Spleen (tissue), 11 donors: ENCODE data around the gene CRYBG1. TPM values are rescaled to one million over a fixed set of nuclear protein-coding genes. Genes with fewer than 3 reads are reported as not detected.

ENCODE experiments used
- DNase-seq: peaks from one replicate; pipeline ENCODE4 v3.0.0-alpha.2; 2020
- H3K27ac ChIP-seq, 8 donors: fragments of 200-600 bp; sonication (generic) in 7 of 8; 1 replicate in 4 of 8; 2 replicates in 4 of 8; pipeline versions ENCODE4 v1.5.0 to v1.8.0; 2016 to 2021; ENCODE audit warnings: inconsistent platforms in 4 of 8, mild to moderate bottlenecking in 4 of 8, moderate library complexity in 1 of 8
- H3K27me3 ChIP-seq, 7 donors: fragments of 200-600 bp; sonication (generic) in 6 of 7; replicated peaks in 1 of 7; 1 replicate in 4 of 7; 2 replicates in 3 of 7; pipeline versions ENCODE4 v1.5.0 to v1.8.0; 2016 to 2021; ENCODE audit warnings: inconsistent platforms in 3 of 7, mild to moderate bottlenecking in 1 of 7
- H3K36me3 ChIP-seq, 6 donors: fragments of 200-600 bp; sonication (generic) in 5 of 6; 1 replicate in 4 of 6; 2 replicates in 2 of 6; pipeline versions ENCODE4 v1.5.0 to v1.8.0; 2016 to 2021; ENCODE audit warnings: inconsistent platforms in 2 of 6
- H3K4me1 ChIP-seq, 6 donors: fragments of 200-600 bp; sonication (generic) in 5 of 6; 1 replicate in 3 of 6; 2 replicates in 3 of 6; pipeline versions ENCODE4 v1.5.0 to v1.8.0; 2016 to 2021; ENCODE audit warnings: inconsistent platforms in 3 of 6
- H3K4me3 ChIP-seq, 8 donors: fragments of 200-600 bp; sonication (generic) in 7 of 8; 1 replicate in 4 of 8; 2 replicates in 4 of 8; pipeline versions ENCODE4 v1.5.0 to v1.8.0; 2016 to 2021; ENCODE audit warnings: inconsistent platforms in 4 of 8, mild to moderate bottlenecking in 4 of 8, moderate library complexity in 2 of 8
- H3K9me3 ChIP-seq, 8 donors: fragments of 200-600 bp; sonication (generic) in 7 of 8; 1 replicate in 4 of 8; 2 replicates in 4 of 8; pipeline versions ENCODE4 v1.5.0 to v1.8.0; 2016 to 2021; ENCODE audit warnings: inconsistent platforms in 4 of 8
- POLR2A ChIP-seq, 3 donors: fragments of 450-650 bp; IDR thresholded peaks; one replicate each; pipeline ENCODE4 v1.5.1; 2017; ENCODE audit warnings: antibody characterized with exemption in 3 of 3, mild to moderate bottlenecking in 1 of 3
- POLR2AphosphoS5 ChIP-seq, 3 donors: sonication (generic); formaldehyde crosslinking; IDR thresholded peaks; one replicate each; pipeline ENCODE4 v1.5.1; 2017; ENCODE audit warnings: antibody characterized with exemption in 3 of 3
- WGBS, 5 donors: extraction: QIAGEN DNeasy Blood & Tissue Kit in 3 of 5; methylation state at CpG; one replicate each; pipeline versions ENCODE4 v1.1.5 to v1.1.7; 2013 to 2018; 5-methylcytosine and 5-hydroxymethylcytosine counted together
- intact Hi-C: fragments of 100-400 bp; cut with DNase I; formaldehyde crosslinking; loops from one replicate; pipeline ENCODE4 v1.15.0; 2023; ENCODE audit warnings: low total_unique reads
- polyA plus RNA-seq, 3 donors: library from polyadenylated mRNA; stranded (reverse); fragments of 200-250 nt; gene quantifications; one replicate each; pipeline ENCODE4 v1.2.1, GENCODE V29; 2013
- total RNA-seq, 7 donors: library from RNA; depleted of rRNA in 3 of 7; stranded (reverse); fragments of >200 nt in 3 of 7; fragmentation: NEBNext Ultra II Directional in 4 of 7; extraction: Animal tissue kit (Norgen Biotek cat#: 25700) in 4 of 7; gene quantifications; one replicate each; pipeline versions ENCODE4 v1.1.0 to v1.2.1, GENCODE V29; 2016 to 2021
- TF ChIP-seq, protein P1 (sequence below), 11 experiments: fragments of 200-600 bp in 7 of 11; fragments of 450-650 bp in 4 of 11; sonication (generic) in 4 of 11; IDR thresholded peaks in 8 of 11; conservative IDR thresholded peaks in 3 of 11; 1 replicate in 7 of 11; 2 replicates in 4 of 11; pipeline versions ENCODE4 v1.4.0 to v1.8.0; 2016 to 2021; ENCODE audit warnings: antibody characterized with exemption in 11 of 11, inconsistent platforms in 4 of 11, mild to moderate bottlenecking in 1 of 11
- donor health status: healthy with polysubstance abuse.
- donor health status: DM: no; HTN: no; CAD: no; lungs with moderate emphysema.
- donor health status: DM: no; HTN: no; CAD: no.
- donor health status: Bipolar disorder and iron deficiency.
- donor health status: healthy.
- donor health status: DM: no; HTN: no; CAD: no.
- donor health status: DM: yes; HTN: yes; CAD: no.

CRYBG1 gene
- total and polyA plus RNA-seq, 10 donors = 5.6 to 39.1 (median 28.1) TPM

DNA sequence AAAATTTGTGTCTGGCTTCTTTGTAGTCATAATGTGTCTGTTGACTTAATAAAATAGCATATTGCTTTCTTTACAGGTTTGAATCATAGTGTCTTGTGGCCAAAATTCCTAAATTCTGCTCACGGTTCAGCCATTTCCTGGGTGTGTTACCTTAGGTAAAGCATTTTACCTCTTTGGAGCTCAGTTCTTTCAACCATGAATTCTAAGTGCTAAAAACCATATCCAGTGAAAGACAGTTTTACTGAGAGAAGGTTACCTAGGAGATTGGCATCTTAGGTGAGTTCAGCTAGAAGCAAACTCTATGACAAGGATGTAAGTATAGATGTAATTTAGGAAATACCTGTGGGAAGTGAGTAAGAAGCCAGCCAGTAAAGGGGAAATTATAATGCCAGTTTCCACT, 20.7 kb downstream of the CRYBG1 start:
- no peak for DNase-seq
- peaks cover 0 to 3% (median 0%) of the 10 kb centered on the region in 6 donors for H3K4me1 ChIP-seq
- H3K9me3 ChIP-seq = no peaks in the 10 kb centered on the region
- H3K27ac ChIP-seq = no peak overlapping the region
- peaks cover 0 to 3% (median 0%) of the 10 kb centered on the region in 7 donors for H3K27me3 ChIP-seq
- no peaks in the 10 kb centered on the region for H3K36me3 ChIP-seq
- intact Hi-C loops = no loop called here
- no peak overlapping the region for H3K4me3 ChIP-seq
- TF ChIP-seq POLR2AphosphoS5 (IDR thresholded peaks at IDR 0.05) = no peak
- TF ChIP-seq, protein P1, sequence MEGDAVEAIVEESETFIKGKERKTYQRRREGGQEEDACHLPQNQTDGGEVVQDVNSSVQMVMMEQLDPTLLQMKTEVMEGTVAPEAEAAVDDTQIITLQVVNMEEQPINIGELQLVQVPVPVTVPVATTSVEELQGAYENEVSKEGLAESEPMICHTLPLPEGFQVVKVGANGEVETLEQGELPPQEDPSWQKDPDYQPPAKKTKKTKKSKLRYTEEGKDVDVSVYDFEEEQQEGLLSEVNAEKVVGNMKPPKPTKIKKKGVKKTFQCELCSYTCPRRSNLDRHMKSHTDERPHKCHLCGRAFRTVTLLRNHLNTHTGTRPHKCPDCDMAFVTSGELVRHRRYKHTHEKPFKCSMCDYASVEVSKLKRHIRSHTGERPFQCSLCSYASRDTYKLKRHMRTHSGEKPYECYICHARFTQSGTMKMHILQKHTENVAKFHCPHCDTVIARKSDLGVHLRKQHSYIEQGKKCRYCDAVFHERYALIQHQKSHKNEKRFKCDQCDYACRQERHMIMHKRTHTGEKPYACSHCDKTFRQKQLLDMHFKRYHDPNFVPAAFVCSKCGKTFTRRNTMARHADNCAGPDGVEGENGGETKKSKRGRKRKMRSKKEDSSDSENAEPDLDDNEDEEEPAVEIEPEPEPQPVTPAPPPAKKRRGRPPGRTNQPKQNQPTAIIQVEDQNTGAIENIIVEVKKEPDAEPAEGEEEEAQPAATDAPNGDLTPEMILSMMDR (IDR thresholded peaks at IDR 0.05 in 8 of 11, conservative IDR thresholded peaks at IDR 0.05 in 3 of 11) = no peak
- no peak for TF ChIP-seq POLR2A (IDR thresholded peaks at IDR 0.05)
- 68 to 92% (median 71%) methylated on average over 1 of the region's 1 CpG for WGBS, 5 donors

DNA sequence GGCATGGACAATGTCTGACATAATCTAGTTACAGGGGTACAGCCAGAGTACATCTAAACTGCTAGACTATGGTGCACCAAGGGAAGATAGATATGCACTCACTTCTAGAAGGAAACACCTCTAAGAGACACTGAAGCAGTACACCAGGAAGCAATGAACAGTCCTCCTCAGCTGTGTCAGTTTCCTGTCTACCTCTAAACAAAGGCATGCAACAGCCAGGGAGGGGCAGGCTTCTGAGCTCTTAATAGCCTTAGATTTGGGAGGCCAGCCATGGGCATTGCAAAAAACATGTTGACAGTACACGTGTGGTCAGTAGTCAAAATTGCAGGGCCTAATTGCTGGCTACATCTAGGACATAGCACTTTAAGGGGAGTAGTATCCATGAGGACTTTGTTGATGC, 21.4 kb downstream of the CRYBG1 start:
- WGBS, 5 donors = 41 to 56% (median 48%) methylated on average over 1 of the region's 1 CpG
- Histone ChIP-seq H3K27me3 (peaks cover 0 to 3% (median 0%) of the 10 kb centered on the region in 7 donors), H3K4me1 (peaks cover 0 to 3% (median 0%) of the 10 kb centered on the region in 6 donors), H3K36me3 (no peaks in the 10 kb centered on the region), H3K9me3 (no peaks in the 10 kb centered on the region), H3K27ac (no peak overlapping the region), H3K4me3 (no peak overlapping the region)
- no peak for DNase-seq
- intact Hi-C loops = no loop called here
- no peak for TF ChIP-seq POLR2AphosphoS5 (IDR thresholded peaks at IDR 0.05)
- TF ChIP-seq POLR2A (IDR thresholded peaks at IDR 0.05) = no peak
- TF ChIP-seq, protein P1 (IDR thresholded peaks at IDR 0.05 in 8 of 11, conservative IDR thresholded peaks at IDR 0.05 in 3 of 11) = no peak

DNA sequence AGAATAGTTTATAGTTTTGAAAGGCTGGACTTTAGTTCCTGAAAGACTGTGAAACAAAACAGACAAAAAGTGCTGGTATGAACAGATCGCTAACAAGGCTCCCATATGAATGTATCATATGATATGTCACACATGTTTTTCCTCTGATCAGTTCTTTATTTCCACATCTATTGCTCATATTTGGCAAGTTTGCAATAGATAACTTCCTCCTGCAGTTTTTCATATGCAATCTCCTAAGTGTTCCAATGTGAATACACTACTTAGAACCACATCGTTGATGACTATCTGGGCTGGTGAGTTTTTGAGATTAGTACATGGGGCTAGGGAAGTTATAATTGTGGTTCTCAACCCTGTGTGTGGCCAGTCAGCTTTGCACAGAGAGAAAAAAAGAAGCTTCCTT, 23.1 kb downstream of the CRYBG1 start:
- WGBS, 5 donors = 36 to 79% (median 55%) methylated on average over 2 of the region's 2 CpGs
- intact Hi-C loops = no loop called here
- DNase-seq = no peak

DNA sequence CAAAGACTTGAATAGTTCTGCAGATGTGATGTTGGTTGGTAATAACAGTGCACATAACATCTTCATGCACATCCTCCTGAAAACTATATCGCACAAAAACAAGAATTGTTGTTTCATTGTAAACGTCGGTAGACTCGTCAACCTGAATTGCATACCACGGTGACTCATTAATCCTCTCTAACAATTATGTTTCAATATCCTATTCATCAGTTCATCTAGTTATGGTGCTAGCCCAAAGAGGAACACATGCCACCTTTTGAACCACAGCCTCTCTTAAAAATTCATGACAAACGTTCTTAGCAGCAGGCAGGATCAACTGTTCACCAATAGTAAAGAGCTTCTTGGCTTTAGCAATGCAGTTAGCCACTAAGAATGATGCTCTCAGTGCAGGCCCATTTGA, 25.0 kb downstream of the CRYBG1 start:
- no peaks in the 10 kb centered on the region for H3K27me3 ChIP-seq
- intact Hi-C loops = no loop called here
- peaks cover 0 to 3% (median 0%) of the 10 kb centered on the region in 6 donors for H3K4me1 ChIP-seq
- no peak overlapping the region for H3K4me3 ChIP-seq
- H3K36me3 ChIP-seq = no peaks in the 10 kb centered on the region
- no peak for DNase-seq
- H3K9me3 ChIP-seq = no peaks in the 10 kb centered on the region
- WGBS, 5 donors = 85 to 89% (median 88%) methylated on average over 6 of the region's 6 CpGs
- TF ChIP-seq POLR2AphosphoS5 (IDR thresholded peaks at IDR 0.05) (no peak), POLR2A (IDR thresholded peaks at IDR 0.05) (no peak)
- TF ChIP-seq, protein P1 (IDR thresholded peaks at IDR 0.05 in 8 of 11, conservative IDR thresholded peaks at IDR 0.05 in 3 of 11) = no peak
- no peak overlapping the region for H3K27ac ChIP-seq

More for the DNA sequence above, 23.1 kb downstream of the CRYBG1 start:
- H3K27ac ChIP-seq = no peak overlapping the region
- no peaks in the 10 kb centered on the region for H3K27me3 ChIP-seq
- H3K4me1 ChIP-seq = peaks cover 0 to 3% (median 0%) of the 10 kb centered on the region in 6 donors
- no peak overlapping the region for H3K4me3 ChIP-seq
- H3K9me3 ChIP-seq = no peaks in the 10 kb centered on the region
- no peaks in the 10 kb centered on the region for H3K36me3 ChIP-seq
- TF ChIP-seq, protein P1 (IDR thresholded peaks at IDR 0.05 in 8 of 11, conservative IDR thresholded peaks at IDR 0.05 in 3 of 11) = no peak
- no peak for TF ChIP-seq POLR2A (IDR thresholded peaks at IDR 0.05)
- TF ChIP-seq POLR2AphosphoS5 (IDR thresholded peaks at IDR 0.05) = no peak
